ENCODE results near the gene ABCC1.

The ABCC1 gene

DNA sequence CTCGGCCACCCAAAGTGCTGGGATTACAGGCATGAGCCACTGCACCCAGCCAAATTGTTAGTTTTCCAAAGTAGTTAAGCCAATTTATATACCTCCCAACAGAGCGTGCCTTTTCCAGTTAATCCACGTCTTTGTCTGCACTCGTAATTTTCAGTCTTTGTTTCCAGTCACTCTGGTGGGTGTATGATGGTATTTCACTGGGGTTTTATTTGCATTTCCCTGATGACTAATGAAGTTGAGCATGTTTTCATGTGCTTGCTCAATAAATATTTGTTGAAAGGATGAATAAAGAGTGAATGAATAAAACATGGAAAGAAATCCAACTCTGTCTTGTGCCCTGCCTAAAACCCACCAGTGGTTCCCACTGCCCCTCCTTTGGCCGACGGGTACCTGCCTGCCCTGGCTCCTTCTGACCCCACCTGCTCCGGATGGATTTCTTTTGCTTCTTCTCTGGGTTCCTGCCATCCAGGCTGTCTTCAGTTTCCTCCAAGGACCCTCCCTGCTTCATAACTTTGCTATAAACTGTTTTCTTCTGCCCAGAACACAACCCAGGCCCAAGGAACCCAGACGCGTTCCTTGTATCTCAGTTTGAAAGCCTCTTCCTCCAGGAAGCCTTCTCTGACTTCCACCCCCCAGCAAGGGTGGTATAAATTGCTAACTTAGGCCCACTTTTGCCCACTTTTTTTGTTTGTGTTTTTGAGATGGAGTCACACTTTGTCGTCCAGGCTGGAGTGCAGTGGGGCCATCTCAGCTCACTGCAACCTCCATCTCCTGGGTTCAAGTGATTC is 3.0 kb upstream of the ABCC1 start (continued):
- TF ChIP-seq ZEB2 (tag by site-specific recombination; IDR thresholded peaks at IDR 0.05): 0 out of 2 replicates have a peak, but pooled peaks have one; percentile 24
- TF ChIP-seq, protein P1, sequence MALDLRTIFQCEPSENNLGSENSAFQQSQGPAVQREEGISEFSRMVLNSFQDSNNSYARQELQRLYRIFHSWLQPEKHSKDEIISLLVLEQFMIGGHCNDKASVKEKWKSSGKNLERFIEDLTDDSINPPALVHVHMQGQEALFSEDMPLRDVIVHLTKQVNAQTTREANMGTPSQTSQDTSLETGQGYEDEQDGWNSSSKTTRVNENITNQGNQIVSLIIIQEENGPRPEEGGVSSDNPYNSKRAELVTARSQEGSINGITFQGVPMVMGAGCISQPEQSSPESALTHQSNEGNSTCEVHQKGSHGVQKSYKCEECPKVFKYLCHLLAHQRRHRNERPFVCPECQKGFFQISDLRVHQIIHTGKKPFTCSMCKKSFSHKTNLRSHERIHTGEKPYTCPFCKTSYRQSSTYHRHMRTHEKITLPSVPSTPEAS (tag by site-specific recombination; IDR thresholded peaks at IDR 0.05): no peak
- TF ChIP-seq ZNF596 (tag by site-specific recombination; IDR thresholded peaks at IDR 0.05): no peak
- TF ChIP-seq OVOL3 (tag by site-specific recombination; IDR thresholded peaks at IDR 0.05): no peak
- TF ChIP-seq ZNF585B (tag by site-specific recombination; IDR thresholded peaks at IDR 0.05): no peak
- 0 out of 2 replicates have a peak, but pooled peaks have one; percentile 18 for TF ChIP-seq ZNF629 (tag by site-specific recombination; IDR thresholded peaks at IDR 0.05)
- TF ChIP-seq ZNF501 (tag by site-specific recombination; IDR thresholded peaks at IDR 0.05): no peak
- no peak for TF ChIP-seq RBAK (tag by site-specific recombination; IDR thresholded peaks at IDR 0.05)
- TF ChIP-seq PRDM1 (tag by site-specific recombination; IDR thresholded peaks at IDR 0.05): no peak
- no peak for TF ChIP-seq ZNF37A (tag by site-specific recombination; IDR thresholded peaks at IDR 0.05)
- TF ChIP-seq ZNF658 (tag by site-specific recombination; IDR thresholded peaks at IDR 0.05): no peak
- TF ChIP-seq ZNF426 (tag by site-specific recombination; IDR thresholded peaks at IDR 0.05): no peak
- TF ChIP-seq ZNF248 (tag by site-specific recombination; IDR thresholded peaks at IDR 0.05): no peak
- no peak for TF ChIP-seq SCRT1 (tag by site-specific recombination; IDR thresholded peaks at IDR 0.05; ENCODE audit: borderline replicate concordance)
- no peak for TF ChIP-seq ZNF184 (tag by site-specific recombination; IDR thresholded peaks at IDR 0.05)
- TF ChIP-seq, protein P2, sequence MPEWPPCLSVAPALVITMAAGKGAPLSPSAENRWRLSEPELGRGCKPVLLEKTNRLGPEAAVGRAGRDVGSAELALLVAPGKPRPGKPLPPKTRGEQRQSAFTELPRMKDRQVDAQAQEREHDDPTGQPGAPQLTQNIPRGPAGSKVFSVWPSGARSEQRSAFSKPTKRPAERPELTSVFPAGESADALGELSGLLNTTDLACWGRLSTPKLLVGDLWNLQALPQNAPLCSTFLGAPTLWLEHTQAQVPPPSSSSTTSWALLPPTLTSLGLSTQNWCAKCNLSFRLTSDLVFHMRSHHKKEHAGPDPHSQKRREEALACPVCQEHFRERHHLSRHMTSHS (tag by site-specific recombination; IDR thresholded peaks at IDR 0.05): no peak
- no peak for TF ChIP-seq ZBTB21 (tag by site-specific recombination; IDR thresholded peaks at IDR 0.05)
- no peak for TF ChIP-seq ZFP3 (tag by site-specific recombination; IDR thresholded peaks at IDR 0.05; ENCODE audit: low read depth)
- TF ChIP-seq ZNF610 (tag by site-specific recombination; IDR thresholded peaks at IDR 0.05; ENCODE audit: borderline replicate concordance): no peak
- TF ChIP-seq ZBTB7A (tag by site-specific recombination; IDR thresholded peaks at IDR 0.05; ENCODE audit: low read depth): no peak
- no peak for TF ChIP-seq ZNF423 (tag by site-specific recombination; IDR thresholded peaks at IDR 0.05)
- TF ChIP-seq ZNF140 (tag by site-specific recombination; IDR thresholded peaks at IDR 0.05): no peak
- no peak for TF ChIP-seq ZNF223 (tag by site-specific recombination; IDR thresholded peaks at IDR 0.05)
- TF ChIP-seq ZNF510 (tag by site-specific recombination; IDR thresholded peaks at IDR 0.05; ENCODE audit: insufficient replicate concordance): no peak
- no peak for TF ChIP-seq ZNF514 (tag by site-specific recombination; IDR thresholded peaks at IDR 0.05)
- no peak for TF ChIP-seq SALL2 (tag by site-specific recombination; IDR thresholded peaks at IDR 0.05; ENCODE audit: borderline replicate concordance)
- TF ChIP-seq ZNF10 (tag by site-specific recombination; IDR thresholded peaks at IDR 0.05): no peak
- TF ChIP-seq, protein P3, sequence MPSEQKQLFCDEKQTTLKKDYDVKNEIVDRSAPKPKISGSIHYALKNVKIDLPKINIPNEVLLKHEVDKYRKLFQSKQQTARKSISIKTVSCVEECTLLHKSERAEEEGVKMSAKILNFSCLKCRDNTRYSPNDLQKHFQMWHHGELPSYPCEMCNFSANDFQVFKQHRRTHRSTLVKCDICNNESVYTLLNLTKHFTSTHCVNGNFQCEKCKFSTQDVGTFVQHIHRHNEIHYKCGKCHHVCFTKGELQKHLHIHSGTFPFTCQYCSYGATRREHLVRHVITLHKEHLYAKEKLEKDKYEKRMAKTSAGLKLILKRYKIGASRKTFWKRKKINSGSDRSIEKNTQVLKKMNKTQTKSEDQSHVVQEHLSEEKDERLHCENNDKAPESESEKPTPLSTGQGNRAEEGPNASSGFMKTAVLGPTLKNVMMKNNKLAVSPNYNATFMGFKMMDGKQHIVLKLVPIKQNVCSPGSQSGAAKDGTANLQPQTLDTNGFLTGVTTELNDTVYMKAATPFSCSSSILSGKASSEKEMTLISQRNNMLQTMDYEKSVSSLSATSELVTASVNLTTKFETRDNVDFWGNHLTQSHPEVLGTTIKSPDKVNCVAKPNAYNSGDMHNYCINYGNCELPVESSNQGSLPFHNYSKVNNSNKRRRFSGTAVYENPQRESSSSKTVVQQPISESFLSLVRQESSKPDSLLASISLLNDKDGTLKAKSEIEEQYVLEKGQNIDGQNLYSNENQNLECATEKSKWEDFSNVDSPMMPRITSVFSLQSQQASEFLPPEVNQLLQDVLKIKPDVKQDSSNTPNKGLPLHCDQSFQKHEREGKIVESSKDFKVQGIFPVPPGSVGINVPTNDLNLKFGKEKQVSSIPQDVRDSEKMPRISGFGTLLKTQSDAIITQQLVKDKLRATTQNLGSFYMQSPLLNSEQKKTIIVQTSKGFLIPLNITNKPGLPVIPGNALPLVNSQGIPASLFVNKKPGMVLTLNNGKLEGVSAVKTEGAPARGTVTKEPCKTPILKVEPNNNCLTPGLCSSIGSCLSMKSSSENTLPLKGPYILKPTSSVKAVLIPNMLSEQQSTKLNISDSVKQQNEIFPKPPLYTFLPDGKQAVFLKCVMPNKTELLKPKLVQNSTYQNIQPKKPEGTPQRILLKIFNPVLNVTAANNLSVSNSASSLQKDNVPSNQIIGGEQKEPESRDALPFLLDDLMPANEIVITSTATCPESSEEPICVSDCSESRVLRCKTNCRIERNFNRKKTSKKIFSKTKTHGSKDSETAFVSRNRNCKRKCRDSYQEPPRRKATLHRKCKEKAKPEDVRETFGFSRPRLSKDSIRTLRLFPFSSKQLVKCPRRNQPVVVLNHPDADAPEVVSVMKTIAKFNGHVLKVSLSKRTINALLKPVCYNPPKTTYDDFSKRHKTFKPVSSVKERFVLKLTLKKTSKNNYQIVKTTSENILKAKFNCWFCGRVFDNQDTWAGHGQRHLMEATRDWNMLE (tag by site-specific recombination; conservative IDR thresholded peaks at IDR 0.05; ENCODE audit: low read depth): no peak
- TF ChIP-seq, protein P4, sequence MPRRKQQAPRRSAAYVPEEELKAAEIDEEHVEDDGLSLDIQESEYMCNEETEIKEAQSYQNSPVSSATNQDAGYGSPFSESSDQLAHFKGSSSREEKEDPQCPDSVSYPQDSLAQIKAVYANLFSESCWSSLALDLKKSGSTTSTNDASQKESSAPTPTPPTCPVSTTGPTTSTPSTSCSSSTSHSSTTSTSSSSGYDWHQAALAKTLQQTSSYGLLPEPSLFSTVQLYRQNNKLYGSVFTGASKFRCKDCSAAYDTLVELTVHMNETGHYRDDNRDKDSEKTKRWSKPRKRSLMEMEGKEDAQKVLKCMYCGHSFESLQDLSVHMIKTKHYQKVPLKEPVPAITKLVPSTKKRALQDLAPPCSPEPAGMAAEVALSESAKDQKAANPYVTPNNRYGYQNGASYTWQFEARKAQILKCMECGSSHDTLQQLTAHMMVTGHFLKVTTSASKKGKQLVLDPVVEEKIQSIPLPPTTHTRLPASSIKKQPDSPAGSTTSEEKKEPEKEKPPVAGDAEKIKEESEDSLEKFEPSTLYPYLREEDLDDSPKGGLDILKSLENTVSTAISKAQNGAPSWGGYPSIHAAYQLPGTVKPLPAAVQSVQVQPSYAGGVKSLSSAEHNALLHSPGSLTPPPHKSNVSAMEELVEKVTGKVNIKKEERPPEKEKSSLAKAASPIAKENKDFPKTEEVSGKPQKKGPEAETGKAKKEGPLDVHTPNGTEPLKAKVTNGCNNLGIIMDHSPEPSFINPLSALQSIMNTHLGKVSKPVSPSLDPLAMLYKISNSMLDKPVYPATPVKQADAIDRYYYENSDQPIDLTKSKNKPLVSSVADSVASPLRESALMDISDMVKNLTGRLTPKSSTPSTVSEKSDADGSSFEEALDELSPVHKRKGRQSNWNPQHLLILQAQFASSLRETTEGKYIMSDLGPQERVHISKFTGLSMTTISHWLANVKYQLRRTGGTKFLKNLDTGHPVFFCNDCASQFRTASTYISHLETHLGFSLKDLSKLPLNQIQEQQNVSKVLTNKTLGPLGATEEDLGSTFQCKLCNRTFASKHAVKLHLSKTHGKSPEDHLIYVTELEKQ (tag by site-specific recombination; IDR thresholded peaks at IDR 0.05; ENCODE audit: borderline replicate concordance): no peak
